C4-2B (cell line): ENCODE results near the gene EEF1E1.

Source experiments
- H3K27ac ChIP-seq: fragments of 450-650 bp; 2 replicates; pipeline ENCODE4 v1.5.1; 2017
- ZFX ChIP-seq: fragments of 450-650 bp; IDR thresholded peaks from 2 replicates; pipeline ENCODE4 v1.6.1; 2017
- TF ChIP-seq, protein P1 (sequence below): fragments of 450-650 bp; conservative IDR thresholded peaks from 2 replicates; pipeline ENCODE4 v1.5.1; 2017; ENCODE audit warnings: mild to moderate bottlenecking

EEF1E1 gene

DNA sequence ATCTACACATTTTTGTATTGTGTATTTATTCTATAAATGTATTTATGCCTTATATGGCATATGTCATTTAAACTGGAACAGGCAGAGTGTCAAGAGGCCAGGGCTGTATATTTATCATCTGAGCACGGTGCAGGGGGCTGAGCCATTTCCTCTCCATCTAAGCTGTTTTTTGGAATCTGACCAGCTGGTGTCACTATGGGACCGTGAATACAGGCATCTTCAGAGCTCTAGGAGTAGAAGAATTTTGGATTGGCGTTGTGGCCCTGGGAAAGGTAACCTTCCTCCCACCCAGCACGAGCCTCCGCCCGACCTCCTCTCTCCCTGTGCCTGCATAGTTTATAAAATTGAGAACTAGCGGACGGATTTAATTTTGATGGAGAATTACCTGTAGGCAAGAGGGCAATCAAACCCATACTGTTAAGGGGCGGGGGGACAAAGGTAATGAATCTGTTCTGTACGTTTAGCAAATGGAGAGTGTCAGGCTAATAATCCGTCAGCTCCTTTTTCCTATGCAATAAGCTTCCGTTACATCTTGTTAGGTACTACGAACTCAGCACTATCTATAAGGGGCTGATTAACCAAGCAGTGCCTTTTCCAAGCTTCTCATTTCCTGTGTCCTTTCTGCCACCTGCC is 29.0 kb upstream of the EEF1E1 start:
- no peak overlapping the region for H3K27ac ChIP-seq
- TF ChIP-seq, protein P1, sequence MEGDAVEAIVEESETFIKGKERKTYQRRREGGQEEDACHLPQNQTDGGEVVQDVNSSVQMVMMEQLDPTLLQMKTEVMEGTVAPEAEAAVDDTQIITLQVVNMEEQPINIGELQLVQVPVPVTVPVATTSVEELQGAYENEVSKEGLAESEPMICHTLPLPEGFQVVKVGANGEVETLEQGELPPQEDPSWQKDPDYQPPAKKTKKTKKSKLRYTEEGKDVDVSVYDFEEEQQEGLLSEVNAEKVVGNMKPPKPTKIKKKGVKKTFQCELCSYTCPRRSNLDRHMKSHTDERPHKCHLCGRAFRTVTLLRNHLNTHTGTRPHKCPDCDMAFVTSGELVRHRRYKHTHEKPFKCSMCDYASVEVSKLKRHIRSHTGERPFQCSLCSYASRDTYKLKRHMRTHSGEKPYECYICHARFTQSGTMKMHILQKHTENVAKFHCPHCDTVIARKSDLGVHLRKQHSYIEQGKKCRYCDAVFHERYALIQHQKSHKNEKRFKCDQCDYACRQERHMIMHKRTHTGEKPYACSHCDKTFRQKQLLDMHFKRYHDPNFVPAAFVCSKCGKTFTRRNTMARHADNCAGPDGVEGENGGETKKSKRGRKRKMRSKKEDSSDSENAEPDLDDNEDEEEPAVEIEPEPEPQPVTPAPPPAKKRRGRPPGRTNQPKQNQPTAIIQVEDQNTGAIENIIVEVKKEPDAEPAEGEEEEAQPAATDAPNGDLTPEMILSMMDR, result peak; percentile 70
- no peak for TF ChIP-seq ZFX

DNA sequence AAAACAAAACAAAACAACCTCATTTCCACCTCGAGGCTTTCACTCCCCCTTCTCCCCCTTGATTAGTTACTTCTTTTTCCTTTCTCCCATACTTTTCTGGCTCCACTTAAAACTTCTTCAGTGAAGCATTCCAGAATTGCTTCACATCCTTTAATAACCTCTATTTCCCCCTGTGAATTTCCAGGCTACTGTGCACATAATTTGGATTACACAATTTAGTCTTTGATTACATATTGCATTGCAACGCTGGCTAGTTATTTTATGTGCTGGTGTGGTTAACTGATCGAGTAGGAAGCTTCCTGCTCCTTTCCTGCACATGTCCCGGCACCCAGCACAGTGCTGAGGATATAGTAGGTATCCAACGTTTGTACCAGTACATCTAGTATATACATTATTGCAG is 28.1 kb upstream of the EEF1E1 start:
- no peak overlapping the region for H3K27ac ChIP-seq
- no peak for TF ChIP-seq ZFX
- TF ChIP-seq, protein P1, result no peak

DNA sequence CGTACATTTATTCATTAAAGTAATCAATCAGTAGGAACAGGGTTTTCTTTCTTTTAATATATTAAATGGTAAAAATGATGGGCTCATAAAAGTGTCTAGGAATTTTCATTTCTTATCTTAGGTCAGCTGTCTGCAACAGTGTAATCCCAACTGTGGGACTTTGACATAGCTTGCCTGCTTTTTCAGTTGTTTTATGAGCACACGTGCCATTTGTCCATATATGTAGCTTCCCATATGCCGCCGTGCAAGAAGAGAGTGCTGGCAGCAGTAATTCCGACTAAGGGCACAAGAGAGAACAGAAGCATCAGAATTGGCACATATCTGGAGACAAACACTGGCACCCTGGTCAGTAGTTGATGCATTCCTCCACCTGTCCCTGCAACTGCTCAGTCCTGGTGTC is 20.9 kb upstream of the EEF1E1 start:
- H3K27ac ChIP-seq, result no peak overlapping the region
- TF ChIP-seq ZFX, result no peak
- TF ChIP-seq, protein P1, result no peak

- H3K27ac ChIP-seq, result no peak overlapping the region
- TF ChIP-seq, protein P1, result no peak
- TF ChIP-seq ZFX, result no peak
These were observed 12.6 kb upstream of the EEF1E1 start for GRCh38 chr6:8114956-8115355.

- H3K27ac ChIP-seq, result no peak overlapping the region
- TF ChIP-seq ZFX, result no peak
- TF ChIP-seq, protein P1, result no peak
These were observed 10.8 kb upstream of the EEF1E1 start for GRCh38 chr6:8113131-8113654.

DNA sequence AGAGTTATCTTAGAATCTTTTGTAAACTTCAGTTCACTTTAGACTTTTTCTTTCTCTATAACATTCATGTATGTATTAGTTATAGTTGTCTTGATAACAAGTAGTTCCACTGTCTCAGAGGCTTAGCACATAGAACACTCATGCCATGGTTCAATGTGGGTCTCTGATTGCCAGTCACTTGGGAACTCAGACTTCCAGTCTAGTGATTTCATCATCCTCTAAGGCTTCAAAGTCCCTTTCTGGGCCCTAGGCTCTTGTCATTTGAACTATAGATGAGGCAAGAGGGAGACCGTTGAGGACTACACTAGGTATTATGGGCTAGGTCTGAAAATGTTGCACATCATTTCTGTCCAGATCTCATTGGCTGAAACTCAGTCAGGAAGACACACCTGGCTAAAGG is 8.4 kb upstream of the EEF1E1 start:
- no peak overlapping the region for H3K27ac ChIP-seq

DNA sequence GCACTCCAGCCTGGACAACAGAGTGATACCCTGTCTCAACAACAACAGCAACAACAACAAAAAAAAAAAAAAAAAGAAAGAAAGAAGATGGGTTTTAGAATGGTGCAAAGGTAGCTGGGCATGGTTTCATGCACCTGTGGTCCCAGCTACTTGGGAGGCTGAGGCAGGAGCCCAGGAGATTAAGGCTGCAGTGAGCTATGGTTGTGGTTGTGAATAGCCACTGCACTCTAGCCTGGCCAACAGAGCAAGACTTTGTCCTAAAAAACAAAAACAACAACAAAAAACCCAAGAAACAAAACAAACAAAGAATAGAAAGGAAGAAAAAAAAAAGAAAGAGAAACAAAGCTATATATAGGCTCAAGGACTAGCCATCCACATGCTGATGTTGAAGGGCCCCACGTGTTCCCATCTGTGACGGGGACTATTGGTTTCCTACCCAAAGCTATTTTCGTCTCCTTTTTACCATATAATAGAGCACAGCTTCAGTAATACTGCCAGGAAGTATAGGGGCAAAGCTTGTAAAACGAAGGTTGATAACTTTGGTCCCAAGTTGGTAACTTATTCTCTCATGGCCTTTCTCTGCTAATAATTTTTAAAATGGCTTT is 7.9 kb upstream of the EEF1E1 start:
- TF ChIP-seq, protein P1, result no peak
- TF ChIP-seq ZFX, result no peak
- H3K27ac ChIP-seq, result no peak overlapping the region

More for the DNA sequence above, 8.4 kb upstream of the EEF1E1 start:
- TF ChIP-seq, protein P1, result no peak
- TF ChIP-seq ZFX, result no peak
